Stimulated activated CD4-positive, alpha-beta T cell treated with anti-CD3 and anti-CD28 coated beads, Interleukin-12 subunit alpha, Interleukin-12 subunit beta, amount 100 ng/mL, for 4 hours (primary cell): ENCODE data around the gene ASAH2.
"Not testable (repeated sequence)": the region's sequence is repeated elsewhere in the genome, so short reads cannot be mapped to it uniquely, and the experiment has no call there.

ENCODE experiments used
- DNase-seq: peaks from one replicate; pipeline ENCODE4 v3.0.0-alpha.2; 2020

Gene ASAH2

GRCh38 chr10:50251394-50251793, at the start of gene ASAH2:
ASAH2 (minus strand) TSS chr10:50251516; CDS start chr10:50248610, 2,906 bp downstream.
- DNase-seq = no peak

- no peak for DNase-seq
Observed at GRCh38 chr10:50299948-50300669, 48.8 kb upstream of the ASAH2 start.

- DNase-seq = no peak
Observed at GRCh38 chr10:50295367-50295766, 44.1 kb upstream of the ASAH2 start.

- DNase-seq = no peak
Observed at GRCh38 chr10:50294582-50294981, 43.3 kb upstream of the ASAH2 start.

GRCh38 chr10:50293513-50294313, 42.4 kb upstream of the ASAH2 start:
- no peak for DNase-seq

GRCh38 chr10:50291261-50291850, 40.0 kb upstream of the ASAH2 start:
- no peak for DNase-seq

GRCh38 chr10:50289196-50289595, 37.9 kb upstream of the ASAH2 start:
- DNase-seq = no peak

- DNase-seq = no peak
Observed at GRCh38 chr10:50286996-50287803, 35.9 kb upstream of the ASAH2 start.

GRCh38 chr10:50286517-50286916, 35.2 kb upstream of the ASAH2 start:
- DNase-seq = no peak

GRCh38 chr10:50281967-50282522, 30.7 kb upstream of the ASAH2 start:
- no peak for DNase-seq

GRCh38 chr10:50281210-50281966, 30.1 kb upstream of the ASAH2 start:
- DNase-seq = no peak

GRCh38 chr10:50280049-50280841, 28.9 kb upstream of the ASAH2 start:
- DNase-seq = no peak

- DNase-seq = no peak
Observed at GRCh38 chr10:50279489-50279888, 28.2 kb upstream of the ASAH2 start.

- DNase-seq = peak; percentile 28
Observed at GRCh38 chr10:50275650-50276235, 24.4 kb upstream of the ASAH2 start.

- DNase-seq = no peak
Observed at GRCh38 chr10:50272531-50272930, 21.2 kb upstream of the ASAH2 start.

GRCh38 chr10:50271564-50272250, 20.4 kb upstream of the ASAH2 start:
- DNase-seq = no peak

GRCh38 chr10:50267877-50268276, 16.6 kb upstream of the ASAH2 start:
- DNase-seq = not testable (repeated sequence)

- not testable (repeated sequence) for DNase-seq
Observed at GRCh38 chr10:50262625-50263024, 11.3 kb upstream of the ASAH2 start.

GRCh38 chr10:50260791-50261281, 9.5 kb upstream of the ASAH2 start:
- no peak for DNase-seq

GRCh38 chr10:50254479-50254878, 3.2 kb upstream of the ASAH2 start:
- no peak for DNase-seq
